CD4-positive, alpha-beta T cell treated with Interleukin-15 for 4 hours (primary cell): ENCODE results near the gene LINGO3.
A peak's percentile ranks its signal among the peaks of the same experiment; 100 is the strongest.

ENCODE experiments used
- DNase-seq: peaks from one replicate; pipeline ENCODE4 v3.0.0-alpha.2; 2020; ENCODE audit warnings: low spot score

LINGO3 gene

GRCh38 chr19:2339644-2340310 lies 31.8 kb upstream of the LINGO3 start:
- DNase-seq = no peak

GRCh38 chr19:2338751-2339643 lies 31.0 kb upstream of the LINGO3 start:
- DNase-seq = no peak

- DNase-seq = no peak
These were observed 30.2 kb upstream of the LINGO3 start for GRCh38 chr19:2338055-2338615.

GRCh38 chr19:2337329-2337707 lies 29.4 kb upstream of the LINGO3 start:
- no peak for DNase-seq

- DNase-seq = no peak
These were observed 28.8 kb upstream of the LINGO3 start for GRCh38 chr19:2336528-2337328.

- no peak for DNase-seq
These were observed 27.9 kb upstream of the LINGO3 start for GRCh38 chr19:2335848-2336247.

GRCh38 chr19:2334986-2335846 lies 27.3 kb upstream of the LINGO3 start:
- no peak for DNase-seq

- no peak for DNase-seq
These were observed 26.5 kb upstream of the LINGO3 start for GRCh38 chr19:2334426-2334825.

GRCh38 chr19:2333807-2334211 lies 25.9 kb upstream of the LINGO3 start:
- DNase-seq = no peak

- DNase-seq = no peak
These were observed 25.3 kb upstream of the LINGO3 start for GRCh38 chr19:2333027-2333806.

GRCh38 chr19:2332341-2333026 lies 24.5 kb upstream of the LINGO3 start:
- peak; percentile 13 for DNase-seq

GRCh38 chr19:2331601-2332246 lies 23.8 kb upstream of the LINGO3 start:
- no peak for DNase-seq

- no peak for DNase-seq
These were observed 22.8 kb upstream of the LINGO3 start for GRCh38 chr19:2330632-2331284.

- DNase-seq = no peak
These were observed 22.3 kb upstream of the LINGO3 start for GRCh38 chr19:2330255-2330631.

GRCh38 chr19:2329501-2329916 lies 21.6 kb upstream of the LINGO3 start:
- DNase-seq = no peak

- DNase-seq = no peak
These were observed 21.2 kb upstream of the LINGO3 start for GRCh38 chr19:2329149-2329478.

- DNase-seq = peak; percentile 94
These were observed 20.6 kb upstream of the LINGO3 start, which contains the start of the genes LSM7 and SPPL2B for GRCh38 chr19:2328401-2329148. LSM7 (minus strand) TSS chr19:2328586; CDS start chr19:2328566, 20 bp downstream. SPPL2B (plus strand) TSS chr19:2328684; CDS start chr19:2328710, 26 bp downstream.
